T-helper 2 cell (primary cell): Measurements from ENCODE around the gene NLGN1.

Experiments
- DNase-seq, 5 experiments: peaks; one replicate each; pipeline versions ENCODE4 v3.0.0 to v3.0.0-alpha.2; 2012 to 2022

NLGN1 gene

DNA sequence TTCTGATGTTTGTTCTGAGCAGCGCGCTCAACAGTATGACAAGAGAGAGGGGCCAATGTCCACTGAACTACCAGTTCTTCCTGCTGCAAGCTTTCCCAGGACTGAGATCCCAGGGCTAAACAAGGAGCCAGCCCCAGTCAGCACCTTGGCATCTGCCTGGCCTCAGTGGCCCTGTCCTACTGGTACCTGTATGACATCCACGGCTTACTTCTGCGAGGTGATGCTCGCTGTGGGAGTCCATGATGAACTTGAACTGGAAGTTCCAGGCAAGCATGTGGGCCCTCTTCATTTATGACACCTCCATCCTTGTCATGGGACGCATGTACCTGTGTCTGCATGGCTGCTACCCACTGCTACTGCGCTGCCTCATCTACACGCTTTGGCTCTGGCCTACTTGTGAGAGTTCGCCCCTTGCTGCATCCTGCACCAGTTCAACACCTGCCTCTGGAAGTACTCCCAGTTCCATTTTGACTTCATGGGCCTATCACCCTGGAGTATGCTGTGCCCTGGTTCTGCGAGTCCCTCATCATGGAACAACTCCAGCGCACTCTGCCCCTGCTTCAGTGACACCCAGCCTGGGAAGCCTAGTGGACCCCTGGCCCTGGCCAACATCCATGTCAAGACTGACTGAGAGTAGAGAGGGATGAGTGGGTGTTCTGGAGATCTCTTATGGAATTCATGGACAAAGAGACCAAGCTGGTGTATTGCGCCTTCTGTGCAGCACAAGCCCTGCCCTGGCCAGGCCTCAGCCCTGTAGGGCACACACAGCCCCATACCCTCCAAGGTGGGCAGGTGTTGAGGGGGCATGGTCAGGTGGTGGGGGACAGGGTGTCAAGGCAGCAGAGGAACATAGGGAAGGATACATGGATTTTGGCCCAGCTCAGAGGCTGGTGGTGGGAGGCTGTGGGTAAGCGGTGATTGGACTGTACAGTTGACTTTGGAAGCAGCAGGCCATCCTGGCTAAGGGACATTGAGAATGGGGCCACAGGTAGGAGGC, 246.8 kb downstream of the NLGN1 start:
- no peak for DNase-seq

DNA sequence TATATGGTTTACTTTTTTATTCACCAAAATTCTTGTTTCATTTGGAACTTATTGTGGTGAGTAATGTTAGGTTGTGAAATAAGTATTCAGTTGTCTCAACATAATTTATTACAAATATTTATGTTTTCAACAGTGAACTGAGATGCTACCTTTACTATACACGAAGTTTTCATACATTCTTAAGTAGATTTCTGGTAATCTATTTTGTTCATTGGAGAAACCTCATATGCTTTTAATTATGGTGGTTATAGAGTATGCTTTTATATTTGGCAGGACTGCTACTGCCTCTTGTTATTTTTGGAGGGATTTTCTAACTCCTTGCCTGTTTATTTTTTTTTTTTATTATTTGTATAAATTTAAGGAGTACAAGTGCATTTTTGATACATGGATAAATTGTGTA, 253.1 kb downstream of the NLGN1 start:
- no peak for DNase-seq

DNA sequence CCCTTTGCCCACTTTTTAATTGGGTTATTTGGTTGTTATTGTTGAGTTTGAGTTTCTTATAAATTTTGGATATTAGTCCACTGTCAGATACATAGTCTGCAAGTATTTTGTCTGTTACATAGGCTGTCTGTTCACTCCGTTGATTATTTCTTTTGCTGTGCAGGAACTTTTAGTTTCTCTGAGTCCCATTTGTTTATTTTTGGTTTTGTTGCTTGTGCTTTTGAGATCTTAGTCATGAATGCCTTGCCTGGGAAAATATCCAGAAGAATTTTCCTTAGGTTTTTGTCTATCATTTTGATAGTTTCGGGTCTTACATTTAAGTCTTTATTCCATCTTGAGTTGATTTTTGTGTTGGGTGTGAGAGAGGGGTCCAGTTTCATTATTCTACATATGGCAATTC, 254.5 kb downstream of the NLGN1 start:
- DNase-seq: no peak

DNA sequence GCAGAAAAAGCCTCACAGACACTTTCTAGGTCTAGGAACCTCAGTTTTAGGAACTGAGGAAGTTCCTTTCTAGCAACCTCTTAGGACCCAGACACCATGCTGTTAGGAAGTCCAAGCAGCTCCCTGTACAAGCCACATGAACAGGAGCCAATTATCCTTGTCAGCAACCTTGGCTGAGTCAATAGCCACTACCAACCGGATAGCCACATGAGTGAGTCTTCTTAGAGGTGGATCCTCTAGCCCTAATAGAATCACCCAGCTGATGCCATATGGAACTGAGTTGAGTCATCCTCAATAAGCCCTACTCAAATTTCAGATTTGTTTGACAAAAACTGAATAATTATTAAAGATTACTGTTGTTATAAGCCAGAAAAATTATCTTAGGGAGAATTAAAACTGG, 256.2 kb downstream of the NLGN1 start:
- no peak for DNase-seq

DNA sequence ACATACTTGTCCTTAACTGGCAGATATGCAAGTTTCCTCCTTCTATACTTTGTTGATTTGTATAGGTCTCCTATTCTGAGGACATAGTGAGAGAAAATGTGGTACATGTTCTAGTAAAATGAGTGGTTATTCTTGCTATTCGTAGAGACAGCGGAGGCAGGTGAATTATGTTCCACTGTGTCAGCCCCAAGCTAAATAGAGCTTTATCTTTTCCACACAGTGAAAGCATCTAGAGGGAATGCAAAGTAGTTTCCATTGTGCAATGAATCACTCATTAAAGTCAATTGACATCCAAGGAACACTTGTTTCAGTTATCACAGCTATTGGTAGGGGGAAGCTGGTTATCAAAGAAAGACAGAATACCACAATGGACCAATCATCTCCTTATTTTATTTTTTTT, 262.4 kb downstream of the NLGN1 start:
- no peak for DNase-seq

DNA sequence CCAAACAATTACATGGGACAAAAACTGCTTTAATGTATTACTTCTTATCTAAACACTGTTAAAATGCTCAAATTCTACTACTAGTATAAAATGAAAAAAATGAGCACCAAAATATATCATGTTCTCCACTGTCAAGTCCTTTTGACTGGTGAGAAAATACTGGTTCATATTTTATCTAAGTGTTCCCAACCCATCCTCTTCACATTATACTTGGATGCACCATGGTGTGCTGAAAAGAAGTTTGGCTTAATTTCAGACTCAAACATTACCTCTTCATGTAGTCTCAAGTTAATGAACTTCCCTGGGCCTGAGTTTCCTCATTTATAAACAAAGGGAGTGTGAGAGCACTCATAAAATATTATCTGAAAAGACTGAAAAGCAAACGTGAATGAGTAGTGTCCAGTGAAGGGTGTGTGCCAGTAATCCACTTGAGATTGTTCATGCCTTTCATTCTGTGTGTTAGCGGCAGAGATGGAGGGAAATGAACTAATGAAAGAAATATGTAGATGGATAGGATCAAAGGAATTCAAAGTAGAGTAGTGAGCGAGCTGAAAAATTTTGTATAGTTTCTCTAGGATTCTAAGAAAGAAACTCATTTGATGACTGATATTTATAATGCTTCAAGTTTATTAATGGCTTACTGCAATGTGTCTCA, 263.2 kb downstream of the NLGN1 start:
- no peak for DNase-seq

DNA sequence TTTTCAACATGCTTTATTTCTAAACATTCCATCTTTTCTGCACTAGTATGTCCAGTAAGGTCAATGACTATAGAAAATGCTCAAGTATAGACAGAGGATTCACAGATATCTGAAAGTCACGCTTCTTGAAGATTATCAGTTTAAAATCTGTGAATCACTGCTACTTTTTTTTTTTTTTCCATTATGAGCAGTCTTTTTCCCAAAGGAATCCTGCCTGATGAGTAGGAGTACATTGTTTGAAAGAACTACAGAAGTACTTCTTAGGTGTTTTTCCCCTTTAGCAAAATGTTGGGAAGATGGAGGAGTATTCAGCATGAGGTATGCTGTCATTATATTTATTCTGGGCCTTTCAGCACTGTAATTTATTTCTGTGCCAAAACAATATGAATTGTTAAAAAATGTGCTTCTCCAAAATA, 266.2 kb downstream of the NLGN1 start:
- DNase-seq: no peak

DNA sequence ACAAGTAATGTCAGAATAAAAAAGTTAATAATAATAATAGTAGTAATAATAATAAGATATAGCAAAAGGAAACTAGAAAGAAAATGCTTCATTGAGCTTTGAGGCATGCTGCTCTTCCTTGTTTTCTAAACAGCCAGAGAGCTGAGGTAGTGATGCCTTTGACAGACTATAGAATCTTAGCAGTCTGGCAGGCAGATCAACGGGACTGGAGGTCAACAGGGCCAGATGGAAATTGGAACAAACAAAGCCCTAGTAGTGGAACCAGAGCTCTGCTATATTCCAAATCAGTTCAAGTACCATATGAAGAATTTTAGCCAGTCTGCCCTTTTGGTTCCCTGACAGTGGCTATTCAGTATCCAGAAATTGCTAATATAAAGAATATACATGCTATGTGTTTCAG, 278.6 kb downstream of the NLGN1 start:
- DNase-seq: no peak

DNA sequence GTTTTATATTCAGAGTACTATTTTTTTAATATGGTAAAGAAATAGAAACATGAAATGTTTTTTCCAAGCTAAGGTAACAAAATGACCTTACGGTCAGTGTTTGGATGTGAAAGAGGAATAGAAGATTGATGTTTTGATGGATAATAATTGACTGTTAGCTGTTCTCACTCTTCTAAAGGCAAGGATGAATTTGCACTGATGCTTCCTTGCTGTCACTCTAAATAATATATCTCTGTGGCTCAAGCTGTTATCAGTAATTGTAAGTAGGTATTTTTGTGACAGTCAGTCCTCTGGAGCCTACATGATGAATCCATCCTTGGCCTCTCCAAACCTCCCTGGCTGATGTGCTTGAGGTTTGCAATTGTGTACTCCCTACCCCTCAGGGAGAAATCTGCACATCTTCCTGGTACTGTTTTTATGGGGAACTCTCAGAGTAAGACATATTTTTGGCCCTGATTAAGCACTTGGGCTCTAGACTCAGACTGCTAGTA, 283.7 kb downstream of the NLGN1 start:
- DNase-seq: no peak

DNA sequence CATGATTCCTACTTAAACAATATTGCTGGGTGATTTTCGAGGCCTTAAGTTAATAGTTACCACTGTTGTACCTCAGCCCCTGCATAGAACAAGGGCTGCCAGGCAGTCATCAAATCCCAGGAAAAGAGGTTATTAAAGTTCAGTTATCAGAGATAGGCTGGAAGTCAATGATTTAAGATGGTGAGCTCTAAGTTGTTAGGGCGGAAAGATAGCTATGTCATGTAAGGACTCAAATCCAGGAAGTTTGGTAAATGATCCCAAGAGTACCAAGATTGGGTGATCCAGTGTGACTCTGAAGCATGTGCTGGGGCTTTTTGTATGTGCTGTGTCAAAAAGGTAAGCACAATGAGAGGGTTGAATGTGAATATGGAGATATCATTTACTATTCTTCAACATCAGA, 287.9 kb downstream of the NLGN1 start:
- DNase-seq: no peak

DNA sequence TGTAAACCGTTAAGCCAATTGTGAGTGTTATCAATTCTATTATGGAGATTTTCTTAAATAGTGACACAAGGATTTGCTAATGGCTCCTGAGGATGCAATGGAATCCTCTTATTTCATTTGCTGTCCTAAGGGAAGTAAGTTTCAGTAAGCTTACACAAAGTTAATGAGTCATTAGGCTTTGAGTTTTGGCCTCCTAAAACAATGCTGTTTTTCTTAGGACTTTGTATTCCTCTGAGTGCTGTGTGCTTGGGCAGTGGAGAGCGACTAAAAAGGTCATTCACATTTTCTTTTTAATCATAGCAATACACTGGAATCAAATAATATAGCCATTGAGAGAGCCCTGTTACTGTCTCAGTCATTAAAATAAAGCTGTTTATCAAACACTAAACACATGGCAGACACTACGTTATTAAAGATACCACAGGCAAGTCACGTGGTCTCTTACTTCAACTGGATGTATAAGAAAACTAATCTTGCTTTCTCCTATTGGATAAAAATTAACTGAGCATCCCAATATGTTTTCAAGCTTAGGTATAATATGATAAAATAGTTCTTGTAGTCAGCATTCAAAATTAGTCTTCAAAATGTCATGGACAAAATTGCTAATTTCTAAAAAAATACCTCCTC, 290.8 kb downstream of the NLGN1 start:
- DNase-seq: no peak

DNA sequence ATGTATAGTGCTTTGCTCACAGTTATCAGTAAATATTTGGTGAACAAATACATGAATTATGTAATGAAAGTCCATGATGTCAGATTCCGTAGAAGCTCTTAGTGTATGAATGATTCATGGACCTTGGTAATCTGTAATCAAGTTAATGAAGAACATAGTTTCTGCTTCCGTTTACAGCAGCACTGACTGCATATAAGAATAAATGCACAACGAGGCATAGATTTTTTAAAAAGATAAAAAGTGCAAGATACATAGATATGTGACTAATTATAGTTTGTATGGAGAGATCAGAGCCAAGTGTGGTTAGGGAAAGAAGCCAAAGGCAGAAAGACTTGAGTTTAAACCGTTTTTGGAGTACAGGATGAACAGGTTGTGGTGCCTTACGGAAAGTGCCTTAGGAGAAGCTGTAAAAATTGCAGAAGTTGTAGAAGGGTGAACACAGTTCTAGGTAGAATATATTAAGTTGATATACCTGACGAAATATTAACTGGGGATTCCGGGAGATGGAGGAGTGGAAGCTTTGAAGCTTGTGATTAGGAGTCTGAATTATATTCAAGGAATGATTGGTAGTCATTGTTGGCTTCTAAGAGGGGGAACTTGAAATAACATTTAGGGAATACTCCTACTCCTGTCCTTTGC, 293.1 kb downstream of the NLGN1 start:
- no peak for DNase-seq

DNA sequence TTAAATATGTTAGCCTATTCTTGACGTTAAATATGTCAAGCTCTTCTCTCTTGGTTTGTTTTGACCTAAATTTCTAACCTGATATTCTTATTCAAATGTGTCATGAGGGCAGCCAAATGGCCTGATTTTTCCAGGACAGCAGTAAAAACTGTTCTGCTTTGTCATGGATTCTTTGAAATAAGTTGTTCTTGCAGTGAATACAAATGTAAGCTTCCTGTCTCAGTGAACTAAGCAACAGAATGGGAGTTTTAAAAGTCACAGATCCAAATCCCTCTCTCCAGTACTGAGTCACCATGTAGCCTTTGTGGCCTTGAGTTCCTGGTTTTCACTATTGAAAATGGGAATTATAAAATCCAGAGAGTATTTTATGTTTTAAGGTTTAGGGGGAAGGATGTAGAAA, 301.8 kb downstream of the NLGN1 start:
- DNase-seq: no peak

DNA sequence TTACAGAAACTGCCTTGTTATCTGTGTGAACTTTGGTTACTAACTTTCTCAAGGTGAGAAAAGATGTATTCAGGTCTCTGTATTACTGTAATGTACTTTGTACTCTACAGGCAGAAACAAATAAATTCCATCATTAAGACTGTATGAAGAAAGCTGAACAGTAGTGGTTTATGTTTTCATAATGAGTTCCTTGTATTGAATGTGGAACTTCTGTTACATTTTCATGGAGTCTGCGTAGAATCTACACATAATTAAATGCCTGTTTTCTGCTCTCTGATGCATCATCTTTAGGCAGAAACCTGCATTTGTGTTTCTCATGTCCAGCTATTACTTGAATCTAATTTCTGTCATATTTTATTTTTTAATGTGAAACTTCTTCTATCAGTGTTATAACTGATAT, 302.8 kb downstream of the NLGN1 start:
- DNase-seq: no peak

DNA sequence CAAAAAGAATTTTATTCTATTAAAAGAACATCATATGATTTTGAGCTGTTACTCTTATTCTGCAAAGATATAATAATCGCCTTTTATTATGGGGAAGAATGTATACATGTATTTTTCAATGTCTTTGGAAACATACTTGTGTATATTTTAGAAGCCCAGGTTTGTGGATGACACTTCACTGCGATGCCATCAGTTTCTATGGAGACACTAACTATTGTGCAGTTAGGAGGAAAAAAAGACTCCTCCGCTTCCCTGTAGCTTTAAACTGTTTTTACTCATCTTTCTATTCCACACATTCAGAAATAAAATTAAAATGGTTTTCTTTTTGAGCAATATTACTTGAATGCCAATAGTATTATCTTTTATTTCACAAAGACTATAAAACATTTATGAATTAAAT, 305.0 kb downstream of the NLGN1 start:
- no peak for DNase-seq

DNA sequence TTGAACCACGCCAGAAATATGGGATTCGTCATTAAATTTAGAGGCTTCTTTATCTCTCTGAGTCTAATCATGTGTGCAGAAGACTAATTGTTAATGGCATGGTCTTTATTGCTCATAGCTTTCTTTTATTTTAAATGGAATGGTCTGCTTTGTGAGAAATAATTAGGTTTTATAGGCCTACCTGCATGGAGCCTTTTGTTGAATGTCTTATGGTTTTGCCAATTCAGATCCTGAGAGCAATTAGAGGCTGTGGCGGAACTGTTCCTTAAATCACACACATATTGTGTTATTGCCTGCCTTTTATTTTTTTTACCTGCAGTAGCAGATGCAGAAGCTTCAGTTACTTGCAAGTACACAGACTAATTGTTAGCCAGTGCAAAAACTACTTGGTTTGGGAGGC, 306.2 kb downstream of the NLGN1 start:
- no peak for DNase-seq

DNA sequence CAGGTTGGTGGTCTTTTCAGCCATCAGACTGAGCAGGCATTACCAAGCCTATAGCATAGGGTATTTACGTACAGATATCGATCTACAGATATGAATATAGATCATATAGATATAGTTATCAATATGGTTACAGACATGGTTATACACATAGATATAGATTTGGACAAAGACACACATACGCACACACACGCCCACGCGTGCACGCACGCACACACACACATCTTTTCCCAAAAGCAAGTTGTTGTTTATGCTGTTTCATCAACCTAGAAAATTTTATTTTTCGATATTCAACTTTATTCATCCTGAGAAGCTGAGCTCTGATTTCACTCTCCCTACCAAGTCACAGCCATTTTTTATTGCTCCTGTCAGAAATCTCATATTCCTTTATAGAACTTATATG, 309.1 kb downstream of the NLGN1 start:
- DNase-seq: no peak

DNA sequence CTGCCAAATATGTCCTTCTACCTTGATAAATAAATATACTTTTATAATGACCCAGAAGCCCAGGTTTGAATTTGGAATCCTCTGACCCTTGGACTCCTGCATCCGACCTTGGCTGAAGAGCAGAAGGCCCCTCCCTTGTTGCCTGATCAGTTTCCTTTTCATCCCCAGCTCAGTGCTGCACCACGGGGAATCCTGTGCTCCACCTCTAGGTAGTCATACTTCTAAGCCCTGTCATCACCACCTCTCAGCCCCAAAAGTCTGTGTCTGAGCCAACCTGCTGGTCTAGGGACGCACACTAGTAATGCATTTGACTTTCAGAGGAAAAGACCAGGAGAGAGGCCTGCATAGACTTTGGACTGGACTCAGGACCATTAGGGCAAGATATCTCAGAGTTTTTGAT, 310.6 kb downstream of the NLGN1 start:
- DNase-seq: no peak

DNA sequence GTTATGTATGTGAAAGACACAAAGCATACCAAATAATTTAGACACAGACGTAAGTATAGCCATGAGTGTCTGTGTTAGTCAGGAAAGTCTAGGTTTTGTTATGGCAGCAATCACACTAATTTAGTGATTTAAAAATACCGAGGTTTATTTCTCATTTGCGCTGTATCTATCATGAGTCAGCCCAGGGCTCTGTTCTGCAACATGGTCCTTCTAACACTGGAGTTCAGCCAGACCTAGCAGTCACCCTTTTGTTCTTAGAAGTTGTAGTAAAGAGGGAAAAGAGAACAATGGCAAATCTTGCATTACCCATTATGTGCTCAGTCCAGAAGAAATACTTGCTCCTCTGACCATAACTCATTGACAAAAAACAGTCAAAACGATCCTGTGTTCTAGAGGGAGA, 311.5 kb downstream of the NLGN1 start:
- DNase-seq: no peak

DNA sequence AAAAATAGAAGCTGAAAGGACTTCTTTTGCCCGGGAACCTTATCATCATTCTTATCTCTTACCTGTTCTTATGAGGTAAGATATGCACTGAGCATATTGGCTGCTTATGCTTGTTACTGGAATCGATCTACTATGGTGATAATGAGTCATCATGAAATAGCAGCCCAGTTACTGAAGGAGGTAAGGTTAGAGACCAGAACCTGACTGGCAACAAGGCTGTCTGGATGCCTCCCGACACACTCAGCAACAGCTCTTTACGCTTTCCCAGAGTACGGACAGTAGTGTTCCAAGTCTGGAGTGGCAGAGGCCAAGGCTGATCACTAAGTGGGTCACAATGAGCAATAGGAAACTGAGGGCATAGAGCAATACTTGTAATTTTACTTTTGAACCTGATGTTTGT, 314.1 kb downstream of the NLGN1 start:
- DNase-seq: no peak

DNA sequence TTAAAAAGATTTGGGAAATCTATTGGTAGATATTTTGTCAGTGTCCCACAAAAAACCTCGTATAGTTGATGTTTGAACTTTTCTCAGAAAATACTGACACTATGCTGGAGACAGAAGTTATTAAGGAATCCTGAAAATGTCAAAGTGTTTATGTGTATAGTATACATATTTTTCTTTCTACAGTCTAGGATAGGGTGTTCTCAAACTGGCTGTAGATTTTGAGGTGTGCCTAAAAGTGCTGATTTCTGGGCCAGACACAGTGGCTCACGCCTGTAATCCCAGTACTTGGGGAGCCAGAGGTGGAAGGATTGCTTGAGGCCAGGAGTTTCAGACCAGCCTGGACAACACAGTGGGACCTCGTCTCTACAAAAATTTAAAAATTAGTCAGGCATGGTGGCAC, 322.0 kb downstream of the NLGN1 start:
- no peak for DNase-seq

DNA sequence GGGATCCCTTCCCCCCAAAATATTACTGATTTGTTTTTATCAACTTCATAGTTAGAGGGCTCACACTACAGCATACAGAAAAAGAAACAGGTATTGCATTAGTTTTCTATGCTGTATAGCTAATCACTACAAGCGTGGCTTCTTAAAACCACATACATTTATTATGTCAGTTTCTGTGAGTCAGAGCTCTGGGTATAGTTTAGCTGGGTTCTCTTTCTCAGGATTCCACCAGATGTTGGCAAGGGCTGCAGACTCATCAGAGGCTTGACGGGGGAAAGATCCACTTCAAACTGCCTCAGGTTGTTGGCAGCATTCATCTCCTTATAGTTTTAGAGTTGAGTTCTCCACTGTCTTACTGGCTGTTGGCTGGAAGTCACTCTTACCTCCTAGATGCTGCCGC, 328.0 kb downstream of the NLGN1 start:
- no peak for DNase-seq

DNA sequence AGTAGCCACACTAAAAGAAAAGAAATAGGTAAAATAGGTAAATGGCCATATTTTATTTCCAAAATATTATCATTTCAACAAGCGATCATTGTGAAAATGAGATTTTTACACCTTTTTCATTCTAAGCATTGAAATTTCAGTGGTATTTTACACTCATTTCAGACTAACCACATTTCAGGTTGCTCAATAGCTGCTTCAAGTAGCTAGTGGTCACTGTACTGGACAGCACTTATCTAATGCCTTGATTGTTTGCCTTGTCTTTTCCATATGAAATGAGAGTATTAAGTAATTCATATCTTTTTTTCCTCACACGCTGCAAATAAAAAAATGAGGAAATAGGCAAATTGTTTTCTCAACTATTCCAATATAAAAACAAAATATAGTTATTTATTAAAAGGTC, 332.8 kb downstream of the NLGN1 start:
- no peak for DNase-seq
